ENCODE results near the gene HCN3. TPM values are rescaled to one million over a fixed set of nuclear protein-coding genes. Genes with fewer than 3 reads are reported as not detected.
A peak's percentile ranks its signal among the peaks of the same experiment; 100 is the strongest.

The HCN3 gene
- total RNA-seq, 3 donors from 2014 or later, result 10.3 to 15.6 (median 10.8) TPM

- Histone ChIP-seq H3K9me3 (no peaks in the 10 kb centered on the region), H3K36me3 (ENCODE audit: low read depth) (no peaks in the 10 kb centered on the region), H3K4me3 (no peak overlapping the region), H3K4me1 (ENCODE audit: low read depth) (peaks cover 9% of the 10 kb centered on the region)
- no peak for DNase-seq
- intact Hi-C loops (cut with DNase I, micrococcal nuclease), result no loop called here
- TF ChIP-seq CTCF (IDR thresholded peaks at IDR 0.05), result no peak
- ATAC-seq, result no peak
Measured at GRCh38 chr1:155300024-155300423, 22.8 kb downstream of the HCN3 start.

DNA sequence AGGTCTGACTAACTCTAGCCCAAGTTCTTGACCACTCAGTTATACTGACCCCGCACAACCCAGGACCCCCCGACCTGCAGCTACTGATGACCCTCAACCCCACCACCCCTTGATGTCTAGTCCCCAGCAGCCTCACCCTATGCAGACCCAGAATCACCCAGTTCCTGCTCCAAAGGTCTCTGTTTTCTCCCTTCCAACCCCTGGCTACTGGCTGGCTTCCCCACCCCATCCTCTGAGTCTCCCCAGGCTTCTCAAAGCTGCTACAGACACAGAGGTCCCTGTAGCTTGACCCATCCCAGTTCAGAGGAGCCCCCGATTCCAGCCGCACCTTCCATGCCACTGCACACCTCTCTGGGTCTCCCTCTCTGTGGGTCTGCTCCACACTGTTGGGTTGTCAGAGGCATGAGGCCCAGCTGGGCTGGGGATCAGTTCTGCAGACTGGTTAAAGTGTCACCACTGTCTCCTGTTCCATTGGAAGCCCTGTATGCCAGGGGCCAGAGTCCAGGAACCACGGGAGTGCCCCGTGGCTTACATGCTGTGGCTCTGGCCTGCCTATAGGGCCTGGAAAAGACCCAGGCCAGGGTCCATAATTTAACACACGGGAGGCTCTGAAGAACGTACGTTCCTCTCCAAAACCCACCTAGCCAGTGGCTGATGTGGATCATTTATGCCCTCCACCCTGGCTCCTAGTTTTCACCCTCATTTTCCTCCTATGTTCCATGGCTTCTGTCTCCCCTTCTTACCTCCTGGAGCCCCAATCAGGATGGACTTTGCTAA lies 23.5 kb downstream of the HCN3 start:
- Histone ChIP-seq H3K4me1 (ENCODE audit: low read depth) (peaks cover 3% of the 10 kb centered on the region), H3K4me3 (no peak overlapping the region), H3K9me3 (no peaks in the 10 kb centered on the region), H3K36me3 (ENCODE audit: low read depth) (no peaks in the 10 kb centered on the region)
- intact Hi-C loops (cut with DNase I, micrococcal nuclease), result no loop called here
- peak; percentile 79 for ATAC-seq
- TF ChIP-seq CTCF (IDR thresholded peaks at IDR 0.05), result no peak
- peak in 2 of 3 donors; percentile 61 to 68 for DNase-seq

- DNase-seq (no peak), ATAC-seq (no peak)
- Histone ChIP-seq H3K36me3 (ENCODE audit: low read depth) (no peaks in the 10 kb centered on the region), H3K9me3 (no peaks in the 10 kb centered on the region), H3K4me3 (no peak within 1 kb of the TSS), H3K4me1 (ENCODE audit: low read depth) (peaks cover 3% of the 10 kb centered on the region)
- no peak for TF ChIP-seq CTCF (IDR thresholded peaks at IDR 0.05)
- intact Hi-C loops (cut with DNase I, micrococcal nuclease), result no loop called here
Measured at GRCh38 chr1:155301342-155301841, 24.1 kb downstream of the HCN3 start, which contains the start of gene PKLR. Gene PKLR, minus strand, starts transcription at chr1:155301438. Its CDS starts 43 bp downstream, at chr1:155301395.

GRCh38 chr1:155304558-155305063 lies 27.3 kb downstream of the HCN3 start:
- Histone ChIP-seq H3K36me3 (ENCODE audit: low read depth) (peaks cover 3% of the 10 kb centered on the region), H3K4me1 (ENCODE audit: low read depth) (peaks cover 5% of the 10 kb centered on the region), H3K4me3 (no peak overlapping the region), H3K9me3 (no peaks in the 10 kb centered on the region)
- intact Hi-C loops (cut with DNase I, micrococcal nuclease), result no loop called here
- DNase-seq (no peak), ATAC-seq (peak; percentile 11)
- TF ChIP-seq CTCF (IDR thresholded peaks at IDR 0.05), result no peak

DNA sequence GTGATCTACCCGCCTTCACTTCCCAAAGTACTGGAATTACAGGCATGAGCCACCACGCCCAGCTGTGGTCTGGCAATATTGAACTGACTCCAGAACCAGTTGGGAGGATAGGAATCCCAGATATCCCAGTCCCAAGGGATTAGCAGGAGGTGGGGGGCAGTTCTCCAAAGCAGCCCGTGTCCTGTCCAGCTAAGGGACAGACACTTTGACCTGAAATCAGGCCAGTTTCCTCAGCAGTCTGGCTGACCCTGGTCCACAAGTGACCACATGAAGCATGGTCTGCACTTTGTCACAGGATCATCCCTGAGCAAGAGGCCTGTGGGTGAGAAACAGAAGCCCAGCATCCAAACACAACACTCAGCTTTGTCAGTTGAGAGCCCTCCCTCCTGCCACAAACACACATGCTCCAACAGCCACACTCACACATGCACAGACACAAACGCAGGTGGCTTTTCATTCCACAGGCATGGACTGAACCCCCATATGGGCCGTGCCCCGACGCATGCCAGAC lies 28.7 kb downstream of the HCN3 start:
- no peak for DNase-seq
- Histone ChIP-seq H3K36me3 (ENCODE audit: low read depth) (peaks cover 3% of the 10 kb centered on the region), H3K9me3 (no peaks in the 10 kb centered on the region), H3K4me3 (no peak overlapping the region), H3K4me1 (ENCODE audit: low read depth) (peaks cover 13% of the 10 kb centered on the region)
- intact Hi-C loops (cut with DNase I, micrococcal nuclease), result no loop called here
- no peak for ATAC-seq
- TF ChIP-seq CTCF (IDR thresholded peaks at IDR 0.05), result no peak
